ENCODE results near the gene CARD19.
"Not testable (repeated sequence)": the region's sequence is repeated elsewhere in the genome, so short reads cannot be mapped to it uniquely, and the experiment has no call there.

The CARD19 gene

DNA sequence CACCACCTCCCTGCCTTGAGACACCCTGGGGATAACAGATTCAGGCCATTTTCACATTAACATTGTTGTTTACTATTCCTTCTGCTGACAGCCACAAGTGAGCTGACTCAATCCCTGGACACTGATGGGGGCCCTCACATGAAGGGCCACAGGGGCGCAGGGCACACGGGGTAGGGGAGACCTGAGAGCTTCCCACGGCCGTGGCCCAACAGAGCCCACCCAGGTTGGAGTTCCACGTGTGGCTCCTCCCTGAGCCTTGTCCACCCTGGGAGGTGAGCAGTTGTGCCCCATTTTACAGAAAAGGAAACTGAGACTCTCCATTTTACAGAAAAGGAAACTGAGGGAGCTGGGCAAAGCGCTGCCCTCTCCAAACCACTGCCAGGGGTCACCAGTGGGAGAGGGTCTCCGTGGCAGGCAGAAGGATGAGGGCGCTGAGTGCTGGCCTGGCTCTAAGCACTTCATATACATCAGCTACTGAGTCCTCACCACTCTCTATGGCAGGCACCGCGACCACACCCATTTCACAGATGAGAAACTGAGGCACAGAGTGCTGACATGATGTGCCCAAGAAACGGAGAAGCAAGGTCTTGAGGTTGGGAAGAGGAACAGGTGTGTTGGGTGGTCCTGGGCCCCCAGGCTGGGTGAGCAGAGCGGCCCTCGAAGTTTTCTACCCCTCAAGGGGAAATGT is 35.7 kb downstream of the CARD19 start:
- no peak for DNase-seq (ENCODE audit: low read depth in 2 of 2)

DNA sequence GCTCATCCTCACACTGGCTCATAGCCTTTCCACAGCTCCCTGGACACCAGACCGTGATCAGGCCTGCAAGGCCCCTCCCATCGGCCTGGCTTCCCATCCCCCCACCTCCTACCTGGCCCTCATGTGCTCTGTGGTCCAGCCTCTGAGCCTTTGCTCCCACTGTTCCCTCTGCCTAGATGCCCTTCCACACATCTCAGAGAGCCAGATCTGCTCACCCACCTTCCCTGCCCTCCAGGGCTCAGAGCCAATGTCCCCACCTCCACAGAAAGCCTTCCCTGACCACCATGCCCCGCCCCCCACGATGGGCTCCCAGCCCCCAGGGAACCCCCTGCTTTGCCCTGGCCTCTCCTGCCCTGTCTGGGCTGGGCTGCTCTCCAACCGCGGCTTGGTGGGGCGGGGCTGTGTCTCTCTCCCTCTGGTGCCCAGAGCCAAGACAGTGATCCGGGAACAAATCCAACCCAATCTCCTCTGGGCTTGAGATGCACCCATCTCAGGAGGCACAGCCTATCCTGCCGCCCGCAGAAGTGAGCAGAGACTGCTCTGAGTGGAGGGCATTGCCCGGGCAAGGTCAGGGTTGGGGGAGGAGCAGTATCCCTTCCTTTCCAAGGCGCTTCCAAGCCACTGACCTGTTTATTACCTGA is 36.4 kb downstream of the CARD19 start:
- no peak for DNase-seq (ENCODE audit: low read depth in 2 of 2)

DNA sequence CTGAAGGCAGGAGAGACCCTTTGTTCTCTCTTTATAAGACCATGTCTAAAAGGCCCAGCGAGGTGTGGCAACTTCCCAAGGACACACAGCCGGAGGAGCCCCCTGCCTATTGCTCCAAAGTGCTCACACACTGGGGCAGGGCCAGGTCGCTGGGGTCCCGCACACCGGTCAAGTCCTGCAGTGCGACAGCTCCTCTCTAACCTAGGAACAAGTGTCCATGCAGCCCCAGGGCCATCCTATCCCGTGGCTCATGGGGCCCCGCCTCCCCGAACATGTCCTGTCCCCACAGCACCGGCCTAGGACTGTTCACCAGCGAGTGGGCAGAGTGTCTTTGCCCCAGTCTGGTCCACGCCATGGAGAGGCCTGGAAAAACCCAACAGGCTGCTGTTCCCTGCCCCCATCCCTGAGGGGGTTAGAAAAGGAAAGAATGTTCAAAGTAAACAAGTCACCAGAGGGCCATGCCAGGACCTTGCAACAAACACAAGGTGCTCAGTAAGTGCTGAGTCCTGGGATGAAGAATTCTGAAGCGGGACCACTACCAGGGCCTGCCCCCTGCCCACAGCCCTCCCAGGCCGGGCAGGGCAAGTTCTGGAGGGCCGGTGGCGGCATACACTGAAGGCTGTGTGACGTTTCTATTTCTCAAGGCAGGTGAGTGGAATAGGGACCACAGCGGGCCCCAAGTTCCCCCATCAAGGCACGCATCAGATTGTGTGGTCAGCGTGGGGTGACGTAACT is 37.1 kb downstream of the CARD19 start:
- DNase-seq (ENCODE audit: low read depth in 2 of 2), result no peak

DNA sequence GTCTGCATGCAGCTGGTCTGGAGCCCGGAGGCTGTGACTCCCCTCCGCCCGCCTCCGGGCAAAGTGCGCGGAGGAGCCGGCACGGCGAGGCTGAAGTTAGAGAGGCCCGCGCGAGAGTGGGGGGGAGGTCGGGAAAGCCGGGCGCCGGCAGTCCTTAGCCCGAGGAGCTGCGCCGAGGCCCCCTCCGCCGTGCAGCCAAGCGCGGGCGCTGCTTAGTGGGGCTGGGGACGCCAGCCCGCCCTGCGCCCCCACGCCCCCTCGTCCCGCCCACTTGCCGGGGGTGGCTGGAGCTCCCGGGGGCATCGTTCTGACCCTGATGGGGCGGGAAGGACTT is 37.6 kb downstream of the CARD19 start:
- DNase-seq (ENCODE audit: low read depth in 2 of 2), result peak in 1 of 2 experiments; percentile 13

DNA sequence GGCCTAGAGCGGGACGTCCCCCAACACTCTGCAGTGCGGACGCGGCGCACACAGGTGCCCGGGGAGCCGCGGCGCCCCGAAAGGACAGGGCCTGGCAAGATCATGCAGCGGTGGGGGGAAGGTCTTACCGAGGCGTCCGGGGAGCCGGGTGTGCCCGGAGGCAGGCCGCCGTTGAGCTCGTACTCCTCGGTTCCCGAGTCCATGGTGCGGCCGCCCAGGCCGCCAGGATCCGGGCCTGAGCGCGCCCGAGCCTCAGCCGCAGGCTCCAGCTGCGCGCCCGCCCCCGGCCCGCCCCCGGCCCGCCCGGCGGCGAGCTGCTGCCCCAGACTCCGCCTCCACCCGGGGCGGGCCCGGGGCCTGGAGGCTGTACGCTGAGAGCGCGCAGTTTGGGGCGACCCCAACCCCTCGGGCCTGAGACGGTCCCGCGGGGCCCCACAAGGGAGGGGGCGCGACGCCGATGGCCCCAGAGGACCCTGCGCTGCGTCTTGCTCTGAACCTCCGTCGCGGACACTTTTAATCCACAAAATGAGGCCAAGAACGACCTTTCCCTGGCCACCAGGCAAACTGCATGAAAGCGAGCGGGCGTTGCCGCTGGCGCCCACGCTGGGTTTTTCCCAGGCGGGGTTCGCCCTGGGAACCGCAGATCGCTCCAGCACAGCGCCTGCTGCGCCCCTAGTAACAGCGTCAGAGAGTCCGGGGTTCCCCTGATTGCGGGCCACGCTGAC is 38.2 kb downstream of the CARD19 start, which contains the start of gene NINJ1:
TSS of gene NINJ1 (minus strand) at position 237 of the 725 bp plus-strand sequence. CDS start at position 203, 34 bp downstream.
- peak; percentile 8 to 15 for DNase-seq (ENCODE audit: low read depth in 2 of 2)

DNA sequence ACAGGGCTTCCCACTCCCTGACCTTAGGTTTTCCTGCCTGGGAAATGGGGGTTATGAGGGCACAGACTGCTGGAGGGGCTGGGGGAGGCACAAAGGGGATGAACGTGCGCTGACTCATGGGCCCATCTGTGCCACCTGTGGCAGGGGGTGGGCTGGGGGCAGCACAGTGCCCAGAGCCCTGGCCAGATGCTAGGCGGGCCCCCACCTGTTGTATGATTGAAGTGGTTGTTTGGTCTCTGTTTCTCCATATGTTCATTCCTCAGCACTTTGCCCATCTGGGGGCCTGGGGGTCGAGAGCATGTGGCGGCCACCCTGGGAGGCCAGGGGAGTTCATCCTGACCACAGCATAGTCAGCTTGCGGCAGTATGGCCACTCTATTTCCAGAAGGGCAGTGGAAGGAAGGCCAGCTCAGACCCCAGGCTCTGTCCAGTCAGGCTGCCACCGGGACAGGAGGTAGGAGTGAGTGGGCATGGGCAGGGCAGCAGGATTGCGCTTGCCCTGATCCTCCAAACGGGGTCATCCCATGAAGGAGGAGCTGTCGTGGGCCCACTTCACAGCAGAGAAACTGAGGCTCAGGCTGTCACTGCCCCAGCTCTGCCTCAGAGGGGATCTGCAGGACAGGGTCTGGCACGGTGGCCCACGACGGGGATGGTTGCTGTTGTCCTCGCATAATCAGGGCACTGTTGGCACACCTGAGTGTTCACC is 38.9 kb downstream of the CARD19 start:
- no peak for DNase-seq (ENCODE audit: low read depth in 2 of 2)

DNA sequence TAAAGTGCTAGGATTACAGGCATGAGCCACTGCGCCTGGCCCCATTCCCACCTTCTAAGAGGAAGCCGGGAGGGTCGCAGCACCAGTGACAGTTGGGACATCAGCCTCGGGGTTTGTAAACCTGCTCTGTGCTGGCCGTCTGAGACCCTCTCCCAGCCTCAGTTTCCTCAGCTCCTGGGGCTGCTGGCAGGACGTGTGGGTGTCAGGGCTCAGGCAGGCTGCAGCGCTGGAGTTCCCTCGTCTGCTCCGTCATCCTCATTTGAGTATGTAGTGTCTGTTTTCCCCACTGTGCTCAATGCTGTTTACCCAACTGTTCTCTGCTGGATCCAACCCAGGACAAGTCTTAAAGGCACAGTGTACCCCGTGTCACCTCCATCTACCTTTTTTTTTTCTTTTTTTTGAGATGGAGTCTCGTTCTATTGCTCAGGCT is 40.0 kb downstream of the CARD19 start:
- no peak for DNase-seq (ENCODE audit: low read depth in 2 of 2)

DNA sequence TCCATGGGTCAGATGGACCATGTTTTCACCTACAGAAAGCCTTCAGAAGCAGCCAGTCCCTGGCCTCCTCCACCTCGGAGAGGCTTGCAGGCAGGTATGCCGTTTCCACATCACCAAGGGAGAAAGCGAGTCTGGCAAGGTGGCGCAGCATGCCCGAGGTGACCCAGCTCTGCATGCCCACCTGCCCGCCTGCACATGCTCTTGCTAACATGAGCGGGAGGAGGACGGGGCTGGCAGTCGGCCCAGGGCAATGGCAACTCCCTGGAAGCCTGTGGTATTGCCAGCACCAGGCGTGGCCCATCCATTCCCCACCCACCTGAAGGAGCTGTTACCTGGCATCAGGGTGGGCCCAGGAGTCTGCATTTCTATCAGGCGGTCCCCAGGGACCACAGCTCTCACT is 41.3 kb downstream of the CARD19 start:
- no peak for DNase-seq (ENCODE audit: low read depth in 2 of 2)

DNA sequence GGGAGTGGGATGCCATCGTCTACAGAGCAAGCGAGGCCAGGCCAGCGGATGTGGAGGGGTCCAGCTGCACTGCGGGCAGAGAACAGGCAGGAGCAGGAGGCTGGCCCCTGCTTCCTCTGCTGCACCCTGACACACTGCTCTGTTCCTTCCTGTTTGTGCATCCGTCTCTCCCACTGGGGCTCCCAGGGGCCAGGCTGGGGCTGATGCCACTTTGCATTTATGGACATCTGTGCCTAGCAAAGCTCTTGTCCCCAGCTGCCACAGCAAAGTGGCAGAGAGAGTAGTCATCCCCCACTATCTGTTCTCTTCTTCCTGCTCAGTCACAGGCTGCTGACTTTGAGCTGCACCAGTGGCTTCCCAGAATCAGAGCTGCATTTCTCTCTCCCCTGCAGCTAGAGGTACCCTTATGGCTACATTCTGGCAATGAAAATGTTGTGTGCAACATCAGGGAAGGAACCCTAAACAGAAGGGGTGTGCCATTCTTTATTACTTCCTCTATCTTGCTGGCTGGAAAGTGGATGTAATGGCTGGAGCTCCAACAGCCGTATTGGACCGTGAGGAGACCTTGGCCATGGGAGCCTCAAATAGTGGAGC is 42.3 kb downstream of the CARD19 start:
- DNase-seq (ENCODE audit: low read depth in 2 of 2), result no peak

DNA sequence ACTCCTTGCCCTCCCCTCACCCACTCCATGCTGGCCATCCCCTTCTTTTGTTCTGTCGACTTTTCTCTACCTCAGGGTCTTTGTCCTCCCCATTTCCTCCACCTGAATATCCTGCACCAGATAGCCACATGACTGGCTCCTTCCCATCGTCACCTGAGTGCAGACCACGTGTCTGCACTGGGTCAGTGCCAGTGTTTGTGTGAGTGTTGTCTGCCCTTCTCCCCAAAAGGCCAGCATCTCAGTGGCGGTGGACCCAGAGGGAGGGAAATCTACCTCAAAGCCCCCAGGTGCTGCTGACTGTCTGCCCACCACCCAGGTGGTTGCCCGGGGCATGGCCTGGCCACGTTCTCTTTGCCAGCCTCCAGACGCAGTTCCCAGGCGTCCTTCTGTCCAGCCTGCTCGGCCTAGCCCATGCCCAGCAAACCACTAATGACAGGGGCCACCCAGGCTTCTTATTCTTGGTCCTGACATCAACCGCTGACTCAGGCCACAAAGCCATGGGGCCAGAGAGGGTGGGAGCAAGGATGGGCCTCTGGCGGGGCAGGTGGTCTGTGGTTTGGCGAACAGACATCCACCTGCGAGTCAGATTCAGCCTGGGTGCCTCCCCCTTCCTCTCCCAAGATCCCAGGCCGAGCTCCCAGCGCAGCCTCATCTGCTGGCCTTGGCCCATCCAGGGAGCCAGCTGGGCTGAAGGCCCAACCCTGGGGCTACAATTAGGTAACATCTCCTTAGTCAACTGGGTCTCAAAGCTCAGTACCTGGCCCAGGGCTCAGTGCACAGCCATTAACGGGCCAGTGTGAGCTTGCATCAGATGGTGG is 43.6 kb downstream of the CARD19 start:
- DNase-seq (ENCODE audit: low read depth in 2 of 2), result no peak

DNA sequence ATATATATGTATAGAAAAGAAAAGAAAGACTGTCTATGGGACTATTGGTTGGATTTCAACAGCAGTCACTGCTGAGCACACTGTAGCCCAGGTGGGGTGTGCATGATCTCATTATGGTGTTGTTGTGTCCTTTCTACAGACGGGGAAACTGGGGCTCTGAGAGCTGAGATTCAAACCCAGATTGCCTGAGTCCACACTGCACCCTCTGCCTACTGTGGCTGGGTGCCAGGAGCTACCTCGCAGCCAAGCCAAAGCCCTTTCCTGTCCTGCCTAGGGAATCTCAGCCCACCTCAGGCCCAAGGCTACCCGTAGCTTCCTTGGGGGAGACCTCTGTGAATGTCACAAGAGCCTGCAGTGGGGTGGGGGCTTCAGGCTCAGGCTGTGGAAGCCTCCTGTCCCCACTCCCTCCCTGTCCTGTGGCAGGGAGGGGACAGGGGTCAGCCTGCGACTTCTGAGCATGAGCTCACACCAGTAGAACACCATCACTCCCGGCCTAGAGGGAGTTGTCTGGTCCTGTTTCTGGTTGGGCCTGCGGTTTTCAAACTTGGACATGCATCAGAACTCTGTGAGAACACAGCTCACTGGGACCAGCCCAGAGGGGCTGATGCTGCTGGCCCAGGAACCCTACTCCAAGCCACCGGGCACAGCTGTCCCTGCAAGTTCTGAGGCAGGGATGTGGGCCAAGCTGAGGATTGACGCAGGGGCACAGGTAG is 45.9 kb downstream of the CARD19 start:
- no peak for DNase-seq (ENCODE audit: low read depth in 2 of 2)

DNA sequence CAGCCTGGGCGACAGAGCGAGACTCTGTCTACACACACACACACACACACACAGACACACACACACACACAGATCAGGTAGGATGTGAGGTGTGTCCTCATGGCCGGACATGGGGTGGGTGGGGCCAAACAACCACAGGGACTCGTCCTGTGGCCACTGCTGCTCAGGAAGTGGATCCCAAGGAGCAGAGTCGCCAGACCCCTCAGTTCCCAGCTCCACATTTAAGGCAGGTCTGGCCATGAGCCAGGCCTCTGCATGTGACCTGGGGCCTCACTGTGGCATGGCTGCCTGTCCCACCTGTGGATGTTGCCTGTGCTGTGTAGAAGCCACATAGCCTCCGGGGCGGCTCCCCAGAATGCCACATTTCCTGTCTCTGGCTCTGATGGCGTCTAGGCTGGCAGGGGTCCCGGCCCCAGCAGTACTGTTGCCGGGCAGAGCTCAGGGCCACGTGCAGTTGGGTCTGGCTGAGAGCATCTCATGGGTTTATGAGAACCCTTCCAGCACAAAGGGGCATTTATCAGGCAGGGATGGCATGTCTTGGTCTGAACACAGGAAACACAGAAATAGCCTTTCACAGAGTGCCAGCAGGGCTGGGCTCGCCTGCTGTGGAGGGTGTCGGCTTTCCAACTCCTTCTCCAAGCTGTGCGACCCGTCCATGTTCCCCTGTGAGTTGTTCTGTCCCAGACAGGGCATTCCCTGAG is 48.0 kb downstream of the CARD19 start:
- DNase-seq (ENCODE audit: low read depth in 2 of 2), result no peak

DNA sequence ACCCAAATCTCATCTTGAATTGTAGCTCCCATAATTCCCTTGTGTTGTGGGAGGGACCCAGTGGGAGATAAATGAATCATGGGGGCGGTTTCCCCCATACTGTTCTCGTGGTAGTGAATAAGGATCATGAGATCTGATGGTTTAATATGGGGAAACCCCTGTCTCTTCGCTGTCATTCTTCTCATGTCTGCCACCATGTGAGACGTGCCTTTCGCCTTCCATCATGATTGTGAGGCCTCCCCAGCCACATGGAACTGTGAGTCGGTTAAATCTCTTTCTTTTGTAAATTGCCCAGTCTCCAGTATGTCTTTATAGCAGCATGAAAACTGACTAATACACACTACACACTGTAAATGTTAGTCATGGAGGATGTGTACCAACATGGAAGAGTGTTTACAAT is 50.7 kb downstream of the CARD19 start:
- not testable (repeated sequence) for DNase-seq (ENCODE audit: low read depth in 2 of 2)

DNA sequence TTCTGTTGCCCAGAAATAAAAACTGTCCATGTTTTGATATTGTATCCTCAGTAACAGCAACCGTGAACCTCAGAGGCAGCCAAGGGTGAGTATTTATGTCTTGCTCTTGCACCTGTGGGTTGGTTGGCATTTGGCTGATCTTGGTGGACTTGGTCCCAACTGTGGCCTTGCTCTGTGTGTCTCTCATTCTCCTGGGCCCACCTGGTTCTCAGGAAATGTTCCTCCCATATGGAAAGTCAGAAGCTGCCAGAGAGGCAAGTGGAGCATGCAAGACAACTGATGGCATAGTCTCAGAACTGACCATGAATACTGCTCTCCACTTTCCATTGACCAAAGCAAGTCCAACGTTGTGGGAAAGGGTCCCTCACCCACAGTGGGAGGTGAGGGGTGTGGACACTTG is 51.6 kb downstream of the CARD19 start:
- DNase-seq (ENCODE audit: low read depth in 2 of 2), result no peak

DNA sequence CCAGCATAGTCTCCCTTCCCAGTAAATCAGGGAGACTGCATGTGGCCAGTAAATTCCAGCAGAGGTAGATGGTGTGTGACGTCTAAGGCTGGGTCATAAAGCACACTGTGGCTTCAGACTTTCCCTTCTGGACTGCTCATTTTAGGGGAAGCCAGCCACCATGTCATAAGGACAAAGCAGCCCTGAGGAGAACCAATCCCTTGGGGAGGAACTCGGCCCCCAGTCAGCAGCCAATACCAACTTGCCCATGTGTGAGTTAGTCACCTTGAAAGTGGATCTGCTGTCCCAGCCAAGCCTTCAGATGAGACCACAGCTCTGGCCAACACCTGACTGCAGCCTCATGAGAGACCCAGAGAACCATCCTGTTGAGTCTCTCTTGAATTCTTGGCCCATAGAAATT is 52.7 kb downstream of the CARD19 start:
- DNase-seq (ENCODE audit: low read depth in 2 of 2), result no peak

DNA sequence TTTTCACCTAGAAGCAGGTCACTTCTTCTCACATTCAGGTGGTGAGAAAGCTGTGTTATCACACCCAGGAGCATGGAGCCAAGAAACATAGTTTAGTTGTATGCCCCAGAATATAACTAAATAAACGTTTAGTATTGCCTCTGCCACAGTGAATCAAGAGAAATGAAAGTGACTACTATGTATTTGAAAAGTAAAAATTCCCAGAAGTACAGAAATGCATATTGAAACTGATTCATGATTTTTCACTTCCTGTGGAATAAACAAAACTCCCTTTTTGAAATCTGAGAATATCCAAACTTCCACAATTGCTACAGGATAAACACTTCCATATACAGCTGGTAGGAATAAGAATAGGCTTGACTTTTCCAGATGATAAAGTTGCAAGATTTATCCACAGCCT is 53.3 kb downstream of the CARD19 start:
- no peak for DNase-seq (ENCODE audit: low read depth in 2 of 2)

DNA sequence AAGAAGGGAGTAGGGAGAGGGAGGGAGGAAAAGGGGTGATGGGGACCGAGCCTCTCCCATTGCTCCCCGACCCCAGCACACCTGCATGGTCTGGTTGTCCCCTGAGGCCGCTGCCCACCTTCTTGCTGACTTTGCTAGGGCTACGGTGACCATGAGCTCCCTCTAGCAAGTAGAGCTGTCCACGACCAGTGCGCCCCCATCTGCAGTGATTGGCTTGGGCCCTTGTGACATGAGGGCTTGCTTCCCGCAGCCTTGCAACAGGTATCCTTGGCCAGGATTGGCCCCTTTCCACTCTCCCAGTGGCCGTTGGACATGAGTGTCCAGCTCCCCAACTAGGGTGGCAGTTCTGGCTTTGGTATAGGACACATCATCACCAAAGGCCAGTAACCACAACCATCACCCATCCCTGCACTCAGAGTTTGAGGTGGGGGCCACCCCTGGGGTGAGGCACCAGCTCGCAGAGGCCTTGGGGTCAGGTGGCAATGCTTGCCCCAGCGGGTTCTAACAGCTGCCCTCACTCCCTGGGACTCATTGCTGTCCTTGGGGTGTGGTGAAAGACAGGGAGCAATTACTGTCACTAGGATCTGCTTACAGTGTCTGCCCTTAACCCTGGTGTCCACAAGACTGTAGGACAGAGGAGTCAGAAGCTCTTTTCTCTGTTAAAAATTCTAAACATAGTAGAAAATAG is 55.2 kb downstream of the CARD19 start:
- DNase-seq (ENCODE audit: low read depth in 2 of 2), result no peak

DNA sequence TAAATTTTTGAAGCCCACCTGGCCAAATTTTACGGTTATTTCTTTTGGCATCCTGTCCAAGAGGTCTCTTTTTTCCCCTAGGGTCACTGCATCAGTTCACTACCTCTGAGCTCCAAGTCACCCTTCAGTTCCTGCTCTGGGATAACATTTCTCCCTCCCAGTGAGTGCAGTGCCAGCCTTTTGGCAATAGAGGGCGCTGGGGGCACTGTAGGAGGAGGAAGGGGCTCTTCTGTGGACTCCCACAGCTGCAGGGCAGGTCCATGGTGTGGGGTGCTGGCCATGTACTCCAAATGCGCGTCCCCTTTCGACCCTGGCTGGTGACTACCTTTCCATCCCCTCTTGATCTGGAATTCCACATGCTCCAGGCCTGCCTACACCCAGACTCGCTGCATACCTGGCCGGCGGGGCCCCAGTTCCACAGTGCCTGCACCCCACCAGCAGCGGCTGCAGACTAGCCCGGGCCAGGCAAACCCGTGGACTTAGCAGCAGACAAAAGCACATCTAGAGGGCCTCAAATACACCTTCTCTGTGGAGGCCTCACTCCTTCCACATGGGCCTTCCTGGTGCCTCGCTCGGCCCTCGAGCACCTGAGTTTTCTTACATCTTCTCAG is 58.4 kb downstream of the CARD19 start:
- no peak for DNase-seq (ENCODE audit: low read depth in 2 of 2)
